Psoas muscle (tissue), 8 donors: ENCODE results near the gene ACTRT2. TPM values are rescaled to one million over a fixed set of nuclear protein-coding genes. Genes with fewer than 3 reads are reported as not detected.

Experiments
- ATAC-seq, 4 donors: fragments of 200-7000 bp; cut with Tn5 transposase; one replicate each; pipeline ENCODE4 v1.9.1; 2020; ENCODE audit warnings: moderate library complexity in 3 of 4, mild to moderate bottlenecking in 2 of 4
- DNase-seq, 2 donors: peaks; one replicate each; pipeline ENCODE4 v3.0.0-alpha.2; 2020
- H3K27ac ChIP-seq: fragments of 200-600 bp; one replicate; pipeline ENCODE4 v1.8.0; 2022
- H3K27me3 ChIP-seq, 3 donors: fragments of 200-600 bp in 1 of 3; one replicate each; pipeline versions ENCODE4 v1.6.1 to v1.8.0; 2013 to 2022; ENCODE audit warnings: low read length in 2 of 3, mild to moderate bottlenecking in 2 of 3, moderate library complexity in 1 of 3; ENCODE audit not compliant: insufficient read depth in 3 of 3
- H3K36me3 ChIP-seq, 2 donors: fragments of 200-600 bp in 1 of 2; one replicate each; pipeline versions ENCODE4 v1.6.1 to v1.8.0; 2013 to 2022; ENCODE audit warnings: low read depth in 1 of 2, mild to moderate bottlenecking in 1 of 2, moderate library complexity in 1 of 2; ENCODE audit not compliant: insufficient read depth in 1 of 2
- H3K4me1 ChIP-seq: fragments of 200-600 bp; one replicate; pipeline ENCODE4 v1.8.0; 2022
- H3K4me3 ChIP-seq: fragments of 200-600 bp; one replicate; pipeline ENCODE4 v1.8.0; 2022; ENCODE audit warnings: mild to moderate bottlenecking
- H3K9me3 ChIP-seq: fragments of 200-600 bp; one replicate; pipeline ENCODE4 v1.8.0; 2022
- CTCF ChIP-seq: fragments of 200-600 bp; IDR thresholded peaks from one replicate; pipeline ENCODE4 v1.8.0; 2022; ENCODE audit warnings: antibody characterized with exemption
- WGBS, 3 donors: extraction: QIAGEN DNeasy Blood & Tissue Kit; methylation state at CpG; one replicate each; pipeline versions ENCODE4 v1.1.6 to v1.1.7; 2013; 5-methylcytosine and 5-hydroxymethylcytosine counted together
- intact Hi-C, 2 donors: fragments of 100-400 bp; cut with DNase I; formaldehyde crosslinking; loops; one replicate each; pipeline versions ENCODE4 v1.11.0 to v1.14.2; 2022
- polyA plus RNA-seq, 3 donors: library from polyadenylated mRNA; stranded (reverse); fragments of 200-250 nt; gene quantifications; one replicate each; pipeline ENCODE4 v1.2.3, GENCODE V29; 2013
- total RNA-seq, 4 donors: library from RNA; stranded (reverse); fragmentation: NEBNext Ultra II Directional in 2 of 4; extraction: Animal tissue kit (Norgen Biotek cat#: 25700) in 2 of 4; gene quantifications; one replicate each; pipeline versions ENCODE4 v1.2.1 to v1.2.4, GENCODE V29; 2021 to 2023
- donor health status: healthy with polysubstance abuse.
- donor health status: DM: no; HTN: no; CAD: no; lungs with moderate emphysema.
- donor health status: Bipolar disorder and iron deficiency.
- donor health status: healthy.
- donor health status: DM: yes; HTN: yes; CAD: no.
- donor health status: DM: no; HTN: no; CAD: no.
- donor health status: DM: no; HTN: no; CAD: no.
- donor health status: DM: yes; HTN: yes; CAD: no.

ACTRT2 gene
- total and polyA plus RNA-seq, 7 donors: not detected

GRCh38 chr1:3062616-3063378 lies 41.5 kb downstream of the ACTRT2 start:
- H3K27ac ChIP-seq: no peak overlapping the region
- no peaks in the 10 kb centered on the region for H3K4me1 ChIP-seq
- WGBS, 3 donors: 51 to 55% (median 51%) methylated on average over 31 to 50 of the region's 50 CpGs
- H3K4me3 ChIP-seq: no peak overlapping the region
- no peak for TF ChIP-seq CTCF
- no peaks in the 10 kb centered on the region for H3K9me3 ChIP-seq
- intact Hi-C loops: no loop called here
- no peaks in the 10 kb centered on the region for H3K36me3 ChIP-seq
- peaks cover 0 to 66% (median 18%) of the 10 kb centered on the region in 3 donors for H3K27me3 ChIP-seq
- ATAC-seq (no peak), DNase-seq (no peak)

- peaks cover 0 to 74% (median 24%) of the 10 kb centered on the region in 3 donors for H3K27me3 ChIP-seq
- no peak for TF ChIP-seq CTCF
- DNase-seq (no peak), ATAC-seq (no peak)
- no peak overlapping the region for H3K27ac ChIP-seq
- intact Hi-C loops: no loop called here
- no peak overlapping the region for H3K4me3 ChIP-seq
- H3K9me3 ChIP-seq: no peaks in the 10 kb centered on the region
- H3K36me3 ChIP-seq: no peaks in the 10 kb centered on the region
- peaks cover 2% of the 10 kb centered on the region for H3K4me1 ChIP-seq
- 43 to 46% (median 44%) methylated on average over 87 to 91 of the region's 91 CpGs for WGBS, 3 donors
Observed at GRCh38 chr1:3063379-3064295, 42.4 kb downstream of the ACTRT2 start.

GRCh38 chr1:3064296-3064850 lies 43.1 kb downstream of the ACTRT2 start:
- WGBS, 3 donors: 67 to 74% (median 69%) methylated on average over 17 of the region's 17 CpGs
- H3K4me3 ChIP-seq: no peak overlapping the region
- no peak overlapping the region for H3K27ac ChIP-seq
- peaks cover 0 to 78% (median 24%) of the 10 kb centered on the region in 3 donors for H3K27me3 ChIP-seq
- H3K36me3 ChIP-seq: no peaks in the 10 kb centered on the region
- ATAC-seq: no peak
- no peaks in the 10 kb centered on the region for H3K9me3 ChIP-seq
- H3K4me1 ChIP-seq: peaks cover 2% of the 10 kb centered on the region
- intact Hi-C loops: no loop called here
- TF ChIP-seq CTCF: no peak
- DNase-seq: no peak

- ATAC-seq (no peak), DNase-seq (no peak)
- no peak overlapping the region for H3K27ac ChIP-seq
- H3K27me3 ChIP-seq: peaks cover 0 to 83% (median 24%) of the 10 kb centered on the region in 3 donors
- H3K9me3 ChIP-seq: no peaks in the 10 kb centered on the region
- H3K4me3 ChIP-seq: no peak overlapping the region
- H3K4me1 ChIP-seq: peaks cover 2% of the 10 kb centered on the region
- no peak for TF ChIP-seq CTCF
- intact Hi-C loops: loop anchor here (5.0 kb wide), 2 partner anchors 217 to 357 kb away; no protein-coding TSS in a partner anchor
- WGBS, 3 donors: 72 to 80% (median 75%) methylated on average over 9 of the region's 9 CpGs
- no peaks in the 10 kb centered on the region for H3K36me3 ChIP-seq
Observed at GRCh38 chr1:3064901-3065300, 43.6 kb downstream of the ACTRT2 start.
